Measurements from ENCODE around the gene LAT.
A peak's percentile ranks its signal among the peaks of the same experiment; 100 is the strongest.
"Not testable (repeated sequence)": the region's sequence is repeated elsewhere in the genome, so short reads cannot be mapped to it uniquely, and the experiment has no call there.

Gene LAT

GRCh38 chr16:28984619-28985135 is at the start of gene LAT:
TSS of gene LAT (plus strand) at chr16:28985052. CDS start at chr16:28985418, 366 bp downstream.
- peak; percentile 55 for DNase-seq (ENCODE audit: low read depth)

GRCh38 chr16:28935346-28935745 is 49.5 kb upstream of the LAT start:
- DNase-seq (ENCODE audit: low read depth): no peak

- peak; percentile 58 for DNase-seq (ENCODE audit: low read depth)
These were observed 48.7 kb upstream of the LAT start for GRCh38 chr16:28935924-28936783.

- DNase-seq (ENCODE audit: low read depth): no peak
These were observed 48.1 kb upstream of the LAT start for GRCh38 chr16:28936784-28937155.

GRCh38 chr16:28937222-28937876 is 47.5 kb upstream of the LAT start:
- no peak for DNase-seq (ENCODE audit: low read depth)

- DNase-seq (ENCODE audit: low read depth): no peak
These were observed 46.1 kb upstream of the LAT start for GRCh38 chr16:28938721-28939120.

- DNase-seq (ENCODE audit: low read depth): not testable (repeated sequence)
These were observed 45.0 kb upstream of the LAT start for GRCh38 chr16:28939825-28940224.

GRCh38 chr16:28943281-28943680 is 41.6 kb upstream of the LAT start:
- DNase-seq (ENCODE audit: low read depth): no peak

GRCh38 chr16:28946681-28947080 is 38.2 kb upstream of the LAT start:
- no peak for DNase-seq (ENCODE audit: low read depth)

GRCh38 chr16:28950648-28951409 is 34.0 kb upstream of the LAT start, which contains the start of gene NFATC2IP:
TSS of gene NFATC2IP (plus strand) at chr16:28950937. CDS start at chr16:28951012, 75 bp downstream.
- peak; percentile 100 for DNase-seq (ENCODE audit: low read depth)

- no peak for DNase-seq (ENCODE audit: low read depth)
These were observed 33.4 kb upstream of the LAT start for GRCh38 chr16:28951410-28951943.

- no peak for DNase-seq (ENCODE audit: low read depth)
These were observed 26.6 kb upstream of the LAT start for GRCh38 chr16:28958216-28958615.

- no peak for DNase-seq (ENCODE audit: low read depth)
These were observed 26.0 kb upstream of the LAT start for GRCh38 chr16:28958836-28959235.

GRCh38 chr16:28964072-28964471 is 20.8 kb upstream of the LAT start:
- no peak for DNase-seq (ENCODE audit: low read depth)

GRCh38 chr16:28964496-28964895 is 20.4 kb upstream of the LAT start:
- no peak for DNase-seq (ENCODE audit: low read depth)

GRCh38 chr16:28967156-28967555 is 17.7 kb upstream of the LAT start:
- no peak for DNase-seq (ENCODE audit: low read depth)

- DNase-seq (ENCODE audit: low read depth): not testable (repeated sequence)
These were observed 15.2 kb upstream of the LAT start for GRCh38 chr16:28969696-28970095.

GRCh38 chr16:28974007-28974436 is 10.8 kb upstream of the LAT start:
- no peak for DNase-seq (ENCODE audit: low read depth)

GRCh38 chr16:28974437-28975157 is 10.3 kb upstream of the LAT start, which contains the start of gene SPNS1:
TSS of gene SPNS1 (plus strand) at chr16:28974778. CDS start at chr16:28975152, 374 bp downstream.
- DNase-seq (ENCODE audit: low read depth): peak; percentile 88

GRCh38 chr16:28975158-28975599 is 9.7 kb upstream of the LAT start:
- DNase-seq (ENCODE audit: low read depth): no peak

Data from stimulated activated CD8-positive, alpha-beta memory T cell treated with anti-CD3 and anti-CD28 coated beads, Interleukin-12 subunit alpha, Interleukin-12 subunit beta, amount 100 ng/mL, for 1 hour (primary cell).